ENCODE results near the gene DACH1.

Gene DACH1

DNA sequence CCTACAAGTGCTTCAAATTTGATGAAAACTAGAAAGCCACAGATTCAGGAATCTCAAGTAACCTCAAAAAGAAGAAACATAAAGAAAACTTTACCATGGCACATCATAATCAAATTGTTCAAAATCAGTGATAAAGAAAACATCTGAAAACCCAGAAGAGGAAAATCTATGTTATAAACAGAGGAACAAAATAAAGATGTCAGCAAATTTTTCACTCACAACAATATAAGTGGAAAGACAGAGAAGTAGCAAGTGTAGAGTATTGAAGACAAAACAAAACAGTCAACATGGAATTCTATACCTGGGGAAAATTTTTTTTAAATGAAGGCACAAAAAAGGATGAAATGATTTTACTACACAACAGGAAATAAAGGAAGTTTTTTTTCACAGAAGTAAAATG is 470.9 kb downstream of the DACH1 start:
- H3K36me3 ChIP-seq (replicated peaks): no peaks in the 10 kb centered on the region
- DNase-seq (ENCODE audit: low spot score in 2 of 2): no peak
- H3K27me3 ChIP-seq (ENCODE audit: low read depth): no peaks in the 10 kb centered on the region
- H3K4me1 ChIP-seq: no peaks in the 10 kb centered on the region; the same call in 1 of the 2 replicates
- 0 out of 2 replicates have a peak, but pooled peaks cover under 1% of the 10 kb centered on the region for H3K9me3 ChIP-seq
- in situ Hi-C loops (cut with MboI; ENCODE audit: low sequenced_read_pairs): no loop called here
- no peak overlapping the region for H3K4me3 ChIP-seq

DNA sequence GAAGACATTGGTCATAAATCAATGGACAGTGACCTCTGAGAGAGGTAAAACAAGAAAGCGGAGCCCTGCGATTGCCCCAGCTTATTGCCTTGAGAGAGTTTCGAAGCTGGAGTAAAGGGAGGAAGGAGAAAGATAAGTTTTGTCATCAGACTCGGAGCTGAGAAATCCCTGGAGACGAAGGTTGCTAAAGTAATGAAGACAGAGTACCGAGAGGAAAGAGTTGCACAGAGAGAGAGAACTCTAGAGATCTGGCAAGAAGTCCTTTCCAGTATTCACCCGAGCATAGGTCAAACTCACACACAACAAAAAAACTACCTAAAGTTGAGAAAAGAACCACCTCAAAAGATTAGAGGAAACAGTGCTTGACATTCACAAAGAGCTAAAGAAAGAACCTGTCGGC is 472.0 kb downstream of the DACH1 start:
- H3K4me1 ChIP-seq: no peaks in the 10 kb centered on the region; the same call in 1 of the 2 replicates
- in situ Hi-C loops (cut with MboI; ENCODE audit: low sequenced_read_pairs): no loop called here
- H3K9me3 ChIP-seq: 0 out of 2 replicates have a peak, but pooled peaks cover 3% of the 10 kb centered on the region
- no peaks in the 10 kb centered on the region for H3K36me3 ChIP-seq (replicated peaks)
- no peak for DNase-seq (ENCODE audit: low spot score in 2 of 2)
- no peak overlapping the region for H3K4me3 ChIP-seq
- H3K27me3 ChIP-seq (ENCODE audit: low read depth): no peaks in the 10 kb centered on the region

DNA sequence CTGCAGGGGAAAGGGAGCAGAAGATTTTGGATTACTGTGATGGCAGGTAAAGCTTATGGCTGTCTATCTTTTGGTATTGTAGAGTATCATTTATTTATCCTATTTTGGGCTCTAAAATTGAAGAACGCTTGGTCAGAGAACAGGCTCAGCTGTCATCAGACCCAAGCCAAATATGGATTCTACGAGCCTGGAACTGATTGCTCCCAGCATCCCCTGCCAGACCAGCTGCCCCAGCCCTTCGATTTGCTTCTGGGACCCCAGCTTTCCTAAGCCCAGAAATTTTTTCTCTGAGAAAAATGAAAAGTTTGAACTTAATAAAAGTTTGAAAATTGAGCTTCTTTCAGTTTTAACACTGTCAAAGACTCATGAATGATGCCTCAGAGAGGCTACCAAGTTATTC is 472.8 kb downstream of the DACH1 start:
- H3K4me1 ChIP-seq: no peaks in the 10 kb centered on the region; the same call in 1 of the 2 replicates
- no peak overlapping the region for H3K4me3 ChIP-seq
- H3K9me3 ChIP-seq: 0 out of 2 replicates have a peak, but pooled peaks cover 3% of the 10 kb centered on the region
- in situ Hi-C loops (cut with MboI; ENCODE audit: low sequenced_read_pairs): no loop called here
- H3K36me3 ChIP-seq (replicated peaks): no peaks in the 10 kb centered on the region
- no peak for DNase-seq (ENCODE audit: low spot score in 2 of 2)
- no peaks in the 10 kb centered on the region for H3K27me3 ChIP-seq (ENCODE audit: low read depth)

Data from HAP-1 (cell line).